Renal pelvis (tissue), 4 donors: ENCODE measurements around the gene SAMD14. TPM values are rescaled to one million over a fixed set of nuclear protein-coding genes. Genes with fewer than 3 reads are reported as not detected.
A peak's percentile ranks its signal among the peaks of the same experiment; 100 is the strongest.

Experiments used
- DNase-seq: peaks from one replicate; pipeline ENCODE4 v3.0.0-alpha.2; 2013
- polyA plus RNA-seq, 3 donors: library from polyadenylated mRNA; unstranded; fragments of 120-200 nt; gene quantifications; one replicate each; pipeline ENCODE4 v1.2.1, GENCODE V29; 2013; ENCODE audit not compliant: insufficient read length in 3 of 3

The SAMD14 gene
- polyA plus RNA-seq, 3 donors = 14.8 to 18.7 (median 17.9) TPM

GRCh38 chr17:50115756-50116155 is 14.2 kb downstream of the SAMD14 start:
- DNase-seq = no peak

GRCh38 chr17:50114849-50115357 is 15.1 kb downstream of the SAMD14 start:
- no peak for DNase-seq

- no peak for DNase-seq
Measured at GRCh38 chr17:50114401-50114800, 15.6 kb downstream of the SAMD14 start.

- no peak for DNase-seq
Measured at GRCh38 chr17:50113624-50114320, 16.2 kb downstream of the SAMD14 start.

GRCh38 chr17:50112694-50113093 is 17.3 kb downstream of the SAMD14 start:
- DNase-seq = no peak

- DNase-seq = no peak
Measured at GRCh38 chr17:50111673-50112655, 18.0 kb downstream of the SAMD14 start.

GRCh38 chr17:50110591-50111349 is 19.2 kb downstream of the SAMD14 start:
- no peak for DNase-seq

- DNase-seq = no peak
Measured at GRCh38 chr17:50109785-50110184, 20.2 kb downstream of the SAMD14 start.

- no peak for DNase-seq
Measured at GRCh38 chr17:50109207-50109606, 20.8 kb downstream of the SAMD14 start.

GRCh38 chr17:50108556-50108955 is 21.4 kb downstream of the SAMD14 start:
- DNase-seq = no peak

GRCh38 chr17:50107790-50108414 is 22.1 kb downstream of the SAMD14 start:
- DNase-seq = no peak

GRCh38 chr17:50106393-50107131 is 23.4 kb downstream of the SAMD14 start:
- DNase-seq = no peak

- DNase-seq = no peak
Measured at GRCh38 chr17:50105811-50106210, 24.1 kb downstream of the SAMD14 start.

GRCh38 chr17:50103941-50104340 is 26.0 kb downstream of the SAMD14 start:
- DNase-seq = no peak

GRCh38 chr17:50103252-50103651 is 26.7 kb downstream of the SAMD14 start:
- DNase-seq = no peak

- no peak for DNase-seq
Measured at GRCh38 chr17:50102164-50102991, 27.6 kb downstream of the SAMD14 start.

- peak; percentile 62 for DNase-seq
Measured at GRCh38 chr17:50101346-50102163, 28.4 kb downstream of the SAMD14 start.

- peak; percentile 49 for DNase-seq
Measured at GRCh38 chr17:50100921-50101345, 29.0 kb downstream of the SAMD14 start.

GRCh38 chr17:50100480-50100883 is 29.5 kb downstream of the SAMD14 start:
- no peak for DNase-seq
